Measurements from ENCODE around the gene PTPRD. TPM values are rescaled to one million over a fixed set of nuclear protein-coding genes. Genes with fewer than 3 reads are reported as not detected.

Gene PTPRD
- total RNA-seq, 1 experiment from 2014 or later = 32.5 TPM

GRCh38 chr9:8297047-8297446 lies 2315.8 kb downstream of the PTPRD start:
- H3K27me3 Mint-ChIP-seq (ENCODE audit: low read depth) = no peaks in the 10 kb centered on the region
- H3K27ac Mint-ChIP-seq = no peak overlapping the region
- Histone ChIP-seq H3K79me1 (ENCODE audit: insufficient read depth, low read depth, low read length, poor library complexity, severe bottlenecking) (no peaks in the 10 kb centered on the region), H3K9ac (ENCODE audit: extremely low read depth, insufficient read length, low read length) (no peak overlapping the region), H2AK5ac (ENCODE audit: insufficient read length, low read length) (no peak overlapping the region), H3K9me3 (ENCODE audit: control insufficient read depth, low read depth, low read length) (no peaks in the 10 kb centered on the region), H3K23ac (ENCODE audit: insufficient read length, low read depth, low read length) (no peak overlapping the region), H4K8ac (replicated peaks; ENCODE audit: insufficient read length, low read depth, low read length) (no peak overlapping the region), H2BK12ac (ENCODE audit: insufficient read length, low read depth, low read length) (no peak overlapping the region), H3K18ac (ENCODE audit: insufficient read length, low read depth, low read length) (no peak overlapping the region), H3K4ac (ENCODE audit: low read depth, low read length) (no peak overlapping the region), H2AFZ (ENCODE audit: low read length) (no peak overlapping the region), H4K5ac (ENCODE audit: insufficient read length, low read depth, low read length) (no peak overlapping the region), H3K4me1 (ENCODE audit: insufficient read depth, low read length) (no peaks in the 10 kb centered on the region), H3K56ac (ENCODE audit: insufficient read length, low read depth, low read length) (no peak overlapping the region), H3K27ac (ENCODE audit: insufficient read length, low read depth, low read length) (no peak overlapping the region), H2BK20ac (ENCODE audit: low read depth, low read length, poor library complexity, severe bottlenecking) (no peak overlapping the region), H4K20me1 (ENCODE audit: control insufficient read depth, insufficient read depth, insufficient read length) (no peaks in the 10 kb centered on the region), H4K91ac (ENCODE audit: insufficient read length, low read depth, low read length) (no peak overlapping the region), H3K27me3 (ENCODE audit: insufficient read depth, low read length) (no peaks in the 10 kb centered on the region), H2BK5ac (ENCODE audit: insufficient read length, low read length) (no peak overlapping the region), H3K23me2 (ENCODE audit: insufficient read length, low read depth, low read length, poor library complexity, severe bottlenecking) (no peaks in the 10 kb centered on the region), H2BK120ac (ENCODE audit: low read depth, low read length, poor library complexity, severe bottlenecking) (no peak overlapping the region), H3K79me2 (ENCODE audit: insufficient read depth, low read length) (no peaks in the 10 kb centered on the region), H3K14ac (ENCODE audit: insufficient read depth, low read length) (no peak overlapping the region), H3K4me2 (ENCODE audit: insufficient read depth, insufficient read length, low read length) (no peak overlapping the region), H2BK15ac (ENCODE audit: low read depth, low read length) (no peak overlapping the region), H3T11ph (ENCODE audit: low read length) (no peak overlapping the region)
- WGBS (ENCODE audit: extremely low coverage, insufficient read length, low lambda C conversion rate) = no CpG with 5 or more reads among the region's 3 CpGs
- no peaks in the 10 kb centered on the region for H3K36me3 Mint-ChIP-seq (ENCODE audit: insufficient read depth in 1 of 3, low read depth in 3 of 3)
- DNase-seq = no peak
- H3K9me3 Mint-ChIP-seq = no peaks in the 10 kb centered on the region
- H3K4me3 Mint-ChIP-seq = no peak overlapping the region
- no peaks in the 10 kb centered on the region for H3K4me1 Mint-ChIP-seq
- no peak for TF ChIP-seq CTCF (conservative IDR thresholded peaks at IDR 0.05)

Data from H9 (cell line).